Measurements from ENCODE around the gene KCNG4.
"Not testable (repeated sequence)": the region's sequence is repeated elsewhere in the genome, so short reads cannot be mapped to it uniquely, and the experiment has no call there.

KCNG4 gene

DNA sequence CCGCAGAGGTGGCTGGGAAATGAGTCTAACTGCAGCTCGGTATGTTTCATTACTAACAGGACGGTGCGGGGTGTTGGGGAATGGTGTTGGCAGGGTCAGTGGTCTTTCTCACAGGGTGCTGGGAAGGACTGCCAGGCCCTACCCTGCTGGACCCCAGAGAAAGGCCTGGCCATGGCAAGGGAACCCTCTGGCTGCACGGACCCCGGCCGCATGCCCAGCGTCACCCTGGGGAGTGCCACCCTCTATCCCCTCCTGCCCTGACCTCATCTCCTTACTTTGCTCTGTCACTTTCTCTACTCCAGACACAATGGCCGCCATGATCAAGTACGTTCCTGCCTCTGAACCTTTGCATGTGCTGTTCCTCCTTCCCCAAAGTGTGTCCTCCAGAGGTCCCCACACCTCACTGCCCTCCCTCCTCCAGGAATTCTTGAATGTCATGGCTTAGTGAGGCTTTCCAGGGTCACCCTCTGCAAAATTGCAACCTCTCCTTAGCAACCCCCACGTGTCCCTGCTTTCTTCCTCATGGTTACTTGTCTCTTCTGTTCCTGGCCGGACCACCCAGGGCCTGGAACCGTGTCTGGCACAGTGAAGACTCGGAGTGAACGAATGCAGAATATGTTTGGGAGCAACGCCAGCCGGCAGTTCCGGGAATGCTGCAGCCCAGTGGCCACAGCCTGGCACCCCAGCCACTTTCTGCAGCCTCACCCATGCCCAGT lies 33.7 kb downstream of the KCNG4 start:
- no peak for DNase-seq

DNA sequence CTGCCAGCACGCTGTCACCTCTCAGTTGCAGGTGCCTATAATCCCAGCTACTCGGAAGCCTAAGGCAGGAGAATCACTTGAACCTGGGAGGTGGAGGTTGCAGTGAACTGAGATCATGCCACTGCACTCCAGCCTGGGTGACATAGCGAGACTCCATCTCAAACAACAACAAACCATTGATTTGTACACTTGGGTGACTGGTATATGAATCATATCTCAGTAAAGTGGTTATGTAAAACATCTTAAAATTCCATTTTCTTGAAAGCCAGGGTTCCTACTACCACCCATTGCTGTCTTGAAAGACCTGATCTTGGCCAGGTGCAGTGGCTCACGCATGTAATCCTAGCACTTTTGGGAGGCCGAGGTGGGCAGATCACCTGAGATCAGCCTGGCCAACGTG lies 34.7 kb downstream of the KCNG4 start:
- not testable (repeated sequence) for DNase-seq

DNA sequence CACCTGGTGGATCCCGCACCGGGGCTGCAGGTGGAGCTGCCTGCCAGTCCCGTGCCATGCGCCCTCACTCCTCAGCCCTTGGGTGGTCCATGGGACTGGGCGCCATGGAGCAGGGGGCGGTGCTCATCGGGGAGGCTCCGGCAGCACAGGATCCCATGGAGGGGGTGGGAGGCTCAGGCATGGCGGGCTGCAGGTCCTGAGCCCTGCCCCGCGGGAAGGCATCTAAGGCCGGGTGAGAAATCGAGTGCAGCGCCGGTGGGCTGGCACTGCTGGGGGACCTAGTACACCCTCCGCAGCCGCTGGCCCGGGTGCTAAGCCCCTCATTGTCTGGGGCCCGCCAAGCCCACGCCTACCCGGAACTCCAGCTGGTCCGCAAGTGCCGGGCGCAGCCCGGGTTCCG lies 35.3 kb downstream of the KCNG4 start:
- DNase-seq = not testable (repeated sequence)

DNA sequence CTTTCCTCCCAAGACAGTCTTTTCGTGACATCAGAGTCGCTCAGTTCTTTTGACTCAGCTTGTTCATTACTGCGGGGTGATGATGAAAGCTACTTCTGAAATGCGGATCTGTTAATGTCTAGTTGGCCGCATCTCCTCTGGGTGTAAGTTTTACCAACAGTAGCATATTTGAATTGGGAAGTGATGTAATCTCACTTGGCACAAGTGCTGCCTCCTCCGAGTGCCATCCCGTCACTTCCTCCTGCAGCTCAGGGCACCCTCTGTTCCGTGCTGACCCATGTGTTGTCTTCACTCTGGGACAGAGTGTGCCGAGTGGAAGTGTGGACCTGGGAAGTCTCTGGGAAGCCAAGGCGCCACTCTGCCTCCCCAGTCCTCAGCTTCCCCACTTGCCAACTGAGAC lies 40.0 kb downstream of the KCNG4 start:
- DNase-seq = no peak

DNA sequence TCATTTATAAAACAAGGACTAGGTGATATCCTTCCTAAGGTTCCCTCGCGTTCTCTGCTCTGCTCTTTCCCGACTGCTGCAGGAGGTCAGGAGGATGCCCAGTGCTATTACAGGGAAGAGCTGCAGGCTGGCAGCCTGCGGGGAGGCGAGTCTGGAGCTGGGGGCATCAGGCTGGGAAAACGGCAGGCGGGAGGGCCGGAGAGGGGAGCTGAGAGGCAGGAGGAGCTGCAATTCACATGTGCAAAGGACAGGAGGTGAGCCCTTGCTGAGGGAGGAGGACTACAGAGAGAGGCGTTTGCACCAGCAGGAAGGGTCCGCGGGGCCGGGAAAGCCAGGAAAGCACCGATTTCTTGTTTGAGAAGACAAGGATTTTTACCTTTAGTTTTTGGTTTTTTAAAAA lies 40.7 kb downstream of the KCNG4 start:
- DNase-seq = no peak

DNA sequence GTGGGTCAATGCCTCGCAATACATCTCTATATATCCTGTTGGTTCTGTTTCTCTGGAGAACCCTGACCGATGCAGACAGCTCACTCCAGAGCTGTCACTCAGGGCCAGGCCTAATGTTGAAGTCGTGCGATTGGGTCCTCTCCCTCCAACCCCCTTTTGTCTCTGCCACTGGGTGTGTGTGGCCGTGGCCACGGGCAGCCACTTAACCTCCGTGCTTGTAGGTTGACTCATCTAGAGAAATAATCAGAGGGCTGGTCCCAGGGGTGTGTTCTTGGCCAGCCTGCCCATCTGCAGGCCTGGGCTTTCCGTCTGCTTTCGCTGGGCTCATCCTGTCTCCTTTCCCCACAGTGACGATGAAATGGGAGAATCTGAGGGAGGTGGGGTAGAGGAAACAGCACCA lies 41.4 kb downstream of the KCNG4 start:
- no peak for DNase-seq

DNA sequence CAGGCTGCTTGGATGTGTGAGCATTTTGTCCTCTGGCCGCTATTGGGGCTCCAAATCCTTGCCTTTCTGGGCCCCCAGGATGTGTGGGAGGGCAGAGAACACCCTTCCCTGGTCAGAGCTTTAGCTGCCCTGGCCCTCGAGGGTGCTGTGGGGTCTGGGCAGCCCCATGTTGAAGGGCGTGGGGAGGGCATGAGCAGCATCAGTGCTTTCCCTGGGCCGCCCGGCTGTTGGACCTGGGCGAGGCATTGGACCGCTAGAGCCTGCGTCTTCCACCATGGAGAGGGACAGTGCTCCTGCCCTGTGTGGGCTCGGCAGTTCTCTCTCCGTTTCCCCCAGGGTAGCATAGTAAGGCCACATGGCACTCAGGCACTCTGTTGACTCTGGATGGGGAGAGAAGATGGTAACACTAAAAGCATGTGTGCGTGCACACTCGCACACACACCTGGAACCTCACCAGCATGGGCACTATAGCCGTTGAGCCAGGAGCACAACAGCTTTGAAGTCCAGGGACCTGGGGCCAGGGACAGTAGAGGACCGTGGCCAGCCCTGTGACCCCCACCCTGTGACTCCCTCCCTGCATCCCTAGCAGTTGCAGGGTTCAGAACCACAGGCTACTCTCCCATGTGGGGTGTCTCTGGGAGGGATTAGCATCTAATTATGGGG lies 42.2 kb downstream of the KCNG4 start:
- DNase-seq = no peak

DNA sequence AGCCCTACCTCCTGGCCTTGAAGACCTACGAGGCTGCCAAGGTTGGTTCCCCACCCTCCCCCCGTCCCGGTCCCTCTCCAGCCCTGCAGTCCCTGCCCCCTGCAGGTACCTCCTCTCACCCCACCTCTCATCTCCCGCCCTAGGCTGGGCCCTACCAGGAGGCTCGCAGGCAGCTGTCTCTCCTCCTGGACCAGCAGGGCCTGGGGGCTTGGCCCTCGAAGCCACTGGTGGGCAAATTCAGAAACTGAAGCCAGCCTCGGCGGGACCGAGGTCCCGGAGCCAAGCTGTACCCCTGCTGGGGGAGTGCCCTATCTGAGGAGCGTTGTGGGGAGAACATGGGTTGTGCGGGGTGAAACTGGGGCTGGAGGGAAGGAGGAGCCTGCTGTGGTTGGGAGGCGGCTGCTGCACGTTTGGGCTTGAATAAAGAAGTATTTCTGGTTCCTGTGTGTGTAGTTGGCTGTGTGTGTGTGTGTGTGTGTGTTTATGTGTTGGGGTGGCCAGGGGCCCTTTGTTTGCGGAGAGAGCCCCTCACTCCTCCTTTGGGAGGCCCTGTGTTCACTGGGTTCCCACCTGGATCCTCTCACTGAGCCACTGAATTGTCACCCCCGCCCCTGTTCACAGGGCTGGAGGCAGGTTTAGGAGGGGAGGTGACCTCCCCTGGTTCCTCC lies 43.0 kb downstream of the KCNG4 start:
- no peak for DNase-seq

DNA sequence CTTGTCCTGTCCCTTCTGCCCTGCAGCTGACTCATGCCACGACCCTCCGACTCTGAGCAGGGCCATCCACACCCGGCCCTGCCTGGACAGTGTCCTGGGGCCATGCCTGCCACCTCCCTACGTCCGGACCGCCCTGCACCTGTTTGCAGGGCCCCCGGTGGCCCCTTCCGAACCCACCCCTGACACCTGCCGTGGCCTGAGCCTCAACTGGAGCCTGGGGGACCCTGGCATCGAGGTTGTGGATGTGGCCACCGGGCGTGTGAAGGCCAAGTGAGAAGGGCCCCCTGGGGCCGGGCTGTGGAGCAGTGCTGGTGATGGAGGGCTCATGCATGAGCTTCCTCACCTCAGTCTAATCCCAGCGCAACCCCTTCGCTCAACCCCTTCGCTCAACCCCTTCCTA lies 43.7 kb downstream of the KCNG4 start:
- no peak for DNase-seq

DNA sequence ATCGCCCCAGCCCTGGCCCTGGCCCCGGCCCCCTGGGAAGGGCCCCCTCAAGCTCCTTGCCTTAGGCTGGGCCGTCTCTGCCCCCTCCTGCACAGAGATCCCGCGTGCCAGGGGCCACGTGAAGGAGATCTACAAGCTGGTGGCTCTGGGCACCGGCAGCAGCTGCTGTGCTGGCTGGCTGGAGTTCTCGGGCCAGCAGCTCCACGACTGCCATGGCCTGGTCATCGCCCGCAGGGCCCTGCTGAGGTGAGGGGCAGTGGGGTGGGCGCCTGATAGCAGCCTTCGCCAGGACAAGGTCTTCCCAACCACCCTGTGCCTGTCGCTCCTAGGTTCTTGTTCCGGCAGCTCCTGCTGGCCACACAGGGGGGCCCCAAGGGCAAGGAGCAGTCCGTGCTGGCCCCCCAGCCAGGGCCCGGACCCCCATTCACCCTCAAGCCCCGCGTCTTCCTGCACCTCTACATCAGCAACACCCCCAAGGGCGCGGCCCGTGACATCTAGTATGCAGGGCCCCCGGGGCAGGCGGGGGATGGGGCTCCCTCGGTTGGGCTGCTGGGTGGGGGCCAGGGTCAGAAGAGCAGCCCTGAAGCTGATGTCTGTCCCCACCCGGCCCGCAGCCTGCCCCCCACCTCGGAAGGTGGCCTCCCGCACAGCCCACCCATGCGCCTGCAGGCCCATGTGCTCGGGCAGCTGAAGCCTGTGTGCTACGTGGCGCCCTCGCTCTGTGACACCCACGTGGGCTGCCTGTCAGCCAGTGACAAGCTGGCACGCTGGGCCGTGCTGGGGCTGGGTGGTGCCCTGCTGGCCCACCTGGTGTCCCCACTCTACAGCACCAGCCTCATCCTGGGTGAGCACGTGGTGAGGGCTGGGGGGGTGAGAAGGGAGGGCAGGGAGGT lies 44.4 kb downstream of the KCNG4 start:
- no peak for DNase-seq

DNA sequence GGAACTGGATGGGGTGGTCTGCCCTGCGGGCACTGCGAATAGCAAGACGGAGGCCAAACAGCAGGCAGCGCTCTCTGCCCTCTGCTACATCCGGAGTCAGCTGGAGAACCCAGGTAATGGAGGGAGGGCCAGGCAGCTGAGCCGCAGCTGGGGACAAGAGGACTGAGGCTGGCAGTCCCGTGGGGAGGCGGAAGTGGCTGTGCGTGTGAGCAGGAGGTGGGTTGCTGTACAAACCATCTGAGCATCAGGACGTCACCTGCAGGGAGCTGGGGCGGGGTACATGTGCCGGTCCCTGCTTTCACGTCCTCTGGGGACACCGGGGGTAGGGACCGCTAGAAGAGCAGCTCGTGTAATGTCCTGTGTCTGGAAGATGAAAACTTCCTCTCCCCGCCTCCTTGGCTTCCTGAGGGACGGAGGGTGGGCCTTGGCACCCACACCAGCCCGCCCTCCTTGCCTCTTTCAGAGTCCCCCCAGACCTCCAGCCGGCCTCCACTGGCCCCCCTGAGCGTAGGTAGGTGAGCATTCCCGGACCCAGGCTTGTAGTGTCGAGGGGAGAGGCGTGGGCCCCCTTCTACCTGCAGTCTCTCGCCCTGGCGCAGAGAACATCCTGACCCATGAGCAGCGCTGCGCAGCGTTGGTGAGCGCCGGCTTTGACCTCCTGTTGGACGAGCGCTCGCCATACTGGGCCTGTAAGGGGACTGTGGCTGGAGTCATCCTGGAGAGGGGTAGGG lies 45.2 kb downstream of the KCNG4 start:
- DNase-seq = no peak

DNA sequence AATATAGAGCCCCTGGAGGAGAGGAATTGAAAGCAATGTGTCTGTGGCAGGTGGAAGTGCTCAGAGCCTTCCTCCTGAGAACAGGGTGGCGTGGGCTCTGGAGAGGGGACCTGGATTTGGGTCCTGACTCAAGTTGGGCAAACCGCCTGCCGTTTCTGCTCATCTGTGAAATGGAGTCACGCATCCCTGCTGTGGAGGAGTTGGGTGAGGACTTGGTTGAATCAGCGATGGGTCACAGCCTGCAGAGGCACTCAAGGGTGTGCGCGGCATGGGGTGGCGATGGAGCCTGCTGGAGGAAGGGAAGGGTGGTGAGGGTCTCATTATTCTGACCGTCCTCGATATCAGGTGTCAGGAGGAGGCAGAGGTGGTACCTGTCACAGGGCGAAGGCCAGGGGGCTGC lies 45.8 kb downstream of the KCNG4 start:
- no peak for DNase-seq

DNA sequence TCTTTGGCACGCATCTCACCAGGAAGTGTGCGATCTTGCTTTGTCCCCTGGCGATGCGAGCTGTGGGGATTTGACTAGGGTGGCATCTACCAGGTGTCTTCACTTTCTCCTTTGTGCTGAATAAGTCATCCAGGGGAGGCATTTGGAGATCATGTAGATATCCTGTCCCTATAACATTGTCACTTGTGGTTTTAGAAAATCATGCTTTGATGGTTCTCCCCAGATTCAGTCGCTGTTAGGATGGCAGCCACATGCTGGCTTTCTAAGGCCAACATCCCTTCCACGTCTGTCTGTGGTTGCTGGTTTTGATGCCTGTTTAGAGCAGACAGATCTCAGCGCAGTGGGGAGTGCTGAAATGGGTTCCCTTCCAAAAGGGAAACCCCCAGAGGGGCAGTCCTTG lies 46.3 kb downstream of the KCNG4 start:
- DNase-seq = no peak

DNA sequence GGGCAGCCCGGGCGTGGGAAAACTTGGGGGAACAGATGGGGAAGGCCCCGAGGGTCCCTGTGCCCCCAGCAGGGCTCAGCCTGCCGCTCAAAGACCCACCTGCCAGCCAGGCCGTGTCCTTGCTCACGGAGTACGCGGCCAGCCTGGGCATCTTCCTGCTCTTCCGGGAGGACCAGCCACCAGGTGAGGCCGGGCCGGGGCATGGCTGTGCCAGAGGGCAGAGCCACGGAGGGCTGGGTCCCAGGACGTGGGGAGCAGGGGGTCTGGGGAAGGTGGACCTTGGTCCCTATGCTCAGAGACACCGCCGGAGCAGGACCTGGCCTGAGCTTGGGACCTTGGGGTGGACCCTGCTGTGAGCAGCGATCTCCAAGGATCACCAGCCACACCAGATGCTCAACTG lies 48.3 kb downstream of the KCNG4 start:
- no peak for DNase-seq

DNA sequence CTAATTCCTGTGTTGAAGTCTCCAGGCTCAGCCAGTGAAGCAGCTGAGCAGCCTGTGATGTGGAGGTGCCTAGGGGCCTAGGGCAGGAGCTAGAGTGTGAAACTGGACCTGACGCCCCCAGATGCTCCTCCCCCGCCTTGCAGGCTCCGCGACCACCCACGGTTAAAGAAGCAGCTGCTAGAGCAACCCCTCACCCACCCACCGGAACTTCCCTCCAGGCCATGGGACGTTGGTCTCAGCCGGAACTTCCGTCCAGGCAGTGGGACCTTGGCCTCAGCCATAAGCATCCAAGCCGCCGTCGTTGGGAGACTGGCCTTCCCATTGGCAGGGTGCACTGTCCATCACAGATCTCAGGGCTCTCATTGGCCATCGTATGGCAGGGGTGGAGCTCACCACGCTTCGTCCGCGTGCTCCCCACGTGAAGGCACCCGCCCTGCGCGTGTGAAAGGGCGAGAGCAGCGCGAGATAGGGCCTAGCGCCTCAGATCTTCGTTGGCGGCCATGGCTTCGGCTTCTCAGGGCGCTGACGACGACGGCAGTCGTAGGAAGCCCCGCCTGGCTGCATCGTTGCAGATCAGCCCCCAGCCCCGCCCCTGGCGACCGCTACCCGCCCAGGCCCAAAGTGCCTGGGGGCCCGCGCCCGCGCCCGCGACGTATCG lies 49.0 kb downstream of the KCNG4 start, which contains the start of gene ADAD2:
TSS of gene ADAD2 (plus strand) at position 427 of the 658 bp plus-strand sequence. CDS start at position 501, 74 bp downstream.
- no peak for DNase-seq

DNA sequence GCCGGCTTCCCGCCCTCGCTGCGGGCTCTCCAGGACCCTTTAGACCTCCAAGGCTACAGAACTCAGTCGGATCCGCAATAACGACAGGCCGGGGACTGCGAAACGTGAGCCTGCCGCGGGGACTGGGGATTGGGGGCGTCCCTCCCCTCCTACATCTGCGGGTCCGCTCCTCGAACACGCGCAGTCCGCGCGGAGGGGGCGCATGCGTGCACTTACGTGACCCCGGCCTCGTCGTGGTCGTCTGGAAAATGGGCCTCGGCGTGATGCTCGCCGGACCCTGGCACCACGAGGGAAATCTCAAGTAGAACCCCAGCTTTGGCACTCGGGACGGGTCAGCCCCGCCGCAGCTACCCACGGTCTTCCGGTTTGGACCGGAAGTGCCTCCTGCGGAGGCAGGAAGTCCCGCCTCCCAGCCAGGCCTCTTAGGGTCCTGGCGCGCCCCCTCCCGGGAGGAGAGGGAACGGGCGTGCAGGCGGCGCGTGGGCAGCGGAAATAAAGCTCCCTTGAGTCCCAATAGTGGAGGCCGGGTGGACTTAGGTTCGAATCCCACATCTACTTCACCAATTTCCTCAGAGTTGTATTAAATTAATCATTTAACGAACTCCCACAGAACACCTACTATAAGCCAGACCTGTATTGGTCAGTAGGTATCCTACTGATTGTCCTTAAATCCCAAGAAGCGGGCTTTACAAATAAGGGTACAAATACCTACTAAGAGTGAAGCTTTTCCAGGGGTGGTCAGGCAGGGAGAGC lies 53.0 kb downstream of the KCNG4 start, which contains the start of gene TAF1C:
TSS of gene TAF1C (minus strand) at position 373 of the 753 bp plus-strand sequence. CDS start 2,069 bp downstream, outside the sequence.
- DNase-seq = peak; percentile 86 to 90

DNA sequence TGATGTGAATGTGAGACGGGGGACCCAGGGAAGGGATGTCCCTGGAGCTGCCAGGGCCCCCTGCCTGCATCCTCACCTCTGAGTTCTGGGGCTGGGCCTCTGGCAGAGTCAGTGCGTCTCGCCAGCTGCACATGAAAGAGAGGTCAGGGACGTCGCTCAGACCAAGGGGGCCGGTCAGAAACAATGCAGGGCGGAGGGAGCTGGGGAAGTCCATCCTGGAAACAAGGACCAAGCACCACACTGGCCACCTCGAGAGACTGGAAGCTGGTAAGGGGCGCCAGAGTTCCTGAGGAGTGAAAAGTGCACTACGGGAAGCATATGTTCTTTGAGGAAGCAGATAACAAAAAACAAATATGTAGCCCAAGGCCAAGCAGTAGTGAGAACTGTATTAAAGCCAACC lies 55.0 kb downstream of the KCNG4 start:
- no peak for DNase-seq

DNA sequence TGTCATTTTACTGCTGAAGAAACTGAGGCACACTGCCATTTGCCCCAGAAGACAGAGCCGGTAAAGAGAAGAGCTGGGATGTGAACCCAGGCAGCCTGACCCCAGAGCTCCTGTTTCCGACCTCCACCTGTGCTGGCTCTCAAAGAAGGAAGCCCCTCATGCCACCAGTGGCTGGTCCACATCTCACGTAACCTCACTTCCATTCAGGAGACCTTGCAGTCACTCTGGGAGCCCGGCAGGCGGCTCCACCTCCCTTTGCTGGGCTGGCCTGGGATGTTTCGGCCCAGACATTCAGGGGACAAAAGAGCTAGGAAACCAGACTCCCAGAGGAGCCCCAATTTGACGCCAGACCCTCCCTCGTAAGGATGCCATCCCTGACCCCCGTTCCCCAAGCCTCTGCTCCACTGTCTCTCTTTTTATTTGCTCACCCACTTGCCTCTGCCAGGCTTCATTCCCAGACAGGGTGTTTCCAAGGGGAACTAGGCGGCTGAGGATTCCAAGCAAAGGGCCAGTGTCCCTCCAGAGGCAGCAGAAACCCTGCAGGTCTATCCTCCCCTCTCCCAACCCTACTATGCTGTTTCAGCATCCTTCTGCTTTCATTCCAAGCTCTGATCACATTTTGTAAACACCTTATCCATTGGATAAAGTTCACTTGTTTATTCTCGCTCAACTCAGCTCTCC lies 55.8 kb downstream of the KCNG4 start:
- DNase-seq = no peak

DNA sequence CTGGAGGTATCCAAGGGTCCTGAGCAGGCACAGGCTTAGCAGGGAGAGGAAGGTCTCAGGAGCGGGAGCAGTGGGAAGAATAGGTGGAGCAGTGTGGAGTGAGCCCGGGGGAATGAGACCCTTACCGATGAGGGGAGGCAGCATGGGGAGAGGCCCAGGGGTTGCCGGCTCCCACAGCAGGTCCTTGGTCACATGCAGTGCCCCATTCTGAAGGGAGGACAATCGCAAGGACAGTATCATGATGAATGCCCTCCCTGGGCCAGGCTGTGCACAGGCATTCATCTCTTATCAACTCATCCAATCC lies 56.3 kb downstream of the KCNG4 start:
- no peak for DNase-seq
